Endothelial cell (in vitro differentiated cells): ENCODE measurements around the gene PTRH1. TPM values are rescaled to one million over a fixed set of nuclear protein-coding genes. Genes with fewer than 3 reads are reported as not detected.
A peak's percentile ranks its signal among the peaks of the same experiment; 100 is the strongest.

Experiments
- DNase-seq: peaks from one replicate; pipeline ENCODE4 v3.0.0; 2021; ENCODE audit warnings: low spot score
- H3K27ac Mint-ChIP-seq: one replicate; pipeline ENCODE4 v1.8.0; 2021; ENCODE audit warnings: mixed read lengths, inconsistent platforms; ENCODE audit not compliant: unreplicated experiment
- H3K27me3 Mint-ChIP-seq: one replicate; pipeline ENCODE4 v1.8.0; 2021; ENCODE audit warnings: mild to moderate bottlenecking, moderate library complexity, mixed read lengths, inconsistent platforms; ENCODE audit not compliant: unreplicated experiment
- H3K36me3 Mint-ChIP-seq: one replicate; pipeline ENCODE4 v1.8.0; 2021; ENCODE audit warnings: mild to moderate bottlenecking, low read depth, mixed read lengths, inconsistent platforms; ENCODE audit not compliant: unreplicated experiment
- H3K4me1 Mint-ChIP-seq: one replicate; pipeline ENCODE4 v1.8.0; 2021; ENCODE audit warnings: mild to moderate bottlenecking, mixed read lengths, inconsistent platforms; ENCODE audit not compliant: unreplicated experiment
- H3K4me3 Mint-ChIP-seq: one replicate; pipeline ENCODE4 v1.8.0; 2021; ENCODE audit warnings: mild to moderate bottlenecking, mixed read lengths, inconsistent platforms; ENCODE audit not compliant: unreplicated experiment
- H3K9me3 Mint-ChIP-seq: one replicate; pipeline ENCODE4 v1.8.0; 2021; ENCODE audit warnings: mixed read lengths, inconsistent platforms; ENCODE audit not compliant: unreplicated experiment
- CTCF ChIP-seq: fragments of 200-600 bp; sonication (generic); IDR thresholded peaks from one replicate; pipeline ENCODE4 v1.5.0; 2021; ENCODE audit warnings: antibody characterized with exemption; ENCODE audit not compliant: unreplicated experiment
- total RNA-seq: library from RNA; stranded (reverse); fragmentation: NEBNext Ultra II Directional; extraction: Animal tissue kit (Norgen Biotek cat#: 25700); gene quantifications from one replicate; pipeline ENCODE4 v1.2.1, GENCODE V29; 2021; ENCODE audit not compliant: unreplicated experiment

PTRH1 gene
- total RNA-seq, 1 donor from 2014 or later: 15.3 TPM

- H3K4me3 Mint-ChIP-seq: no peak overlapping the region
- no peak for DNase-seq
- no peak overlapping the region for H3K27ac Mint-ChIP-seq
- peaks cover 18% of the 10 kb centered on the region for H3K27me3 Mint-ChIP-seq
- H3K36me3 Mint-ChIP-seq: no peaks in the 10 kb centered on the region
- H3K9me3 Mint-ChIP-seq: no peaks in the 10 kb centered on the region
- H3K4me1 Mint-ChIP-seq: peaks cover 16% of the 10 kb centered on the region
- TF ChIP-seq CTCF: no peak
Observed at GRCh38 chr9:127711226-127711701, 4.2 kb downstream of the PTRH1 start.

GRCh38 chr9:127710204-127710783 lies 5.2 kb downstream of the PTRH1 start:
- no peak overlapping the region for H3K27ac Mint-ChIP-seq
- no peak for TF ChIP-seq CTCF
- H3K4me3 Mint-ChIP-seq: no peak overlapping the region
- no peak for DNase-seq
- H3K4me1 Mint-ChIP-seq: peaks cover 19% of the 10 kb centered on the region
- H3K9me3 Mint-ChIP-seq: no peaks in the 10 kb centered on the region
- H3K36me3 Mint-ChIP-seq: no peaks in the 10 kb centered on the region
- H3K27me3 Mint-ChIP-seq: peaks cover 18% of the 10 kb centered on the region

- peaks cover 19% of the 10 kb centered on the region for H3K4me1 Mint-ChIP-seq
- peak overlapping the region; percentile 58 for H3K4me3 Mint-ChIP-seq
- no peak for TF ChIP-seq CTCF
- H3K27ac Mint-ChIP-seq: no peak overlapping the region
- no peak for DNase-seq
- H3K9me3 Mint-ChIP-seq: no peaks in the 10 kb centered on the region
- peaks cover 16% of the 10 kb centered on the region for H3K27me3 Mint-ChIP-seq
- no peaks in the 10 kb centered on the region for H3K36me3 Mint-ChIP-seq
Observed at GRCh38 chr9:127708952-127709587, 6.4 kb downstream of the PTRH1 start.

- Mint-ChIP-seq H3K9me3 (no peaks in the 10 kb centered on the region), H3K36me3 (no peaks in the 10 kb centered on the region), H3K27me3 (peaks cover 16% of the 10 kb centered on the region), H3K4me3 (no peak overlapping the region), H3K27ac (peak overlapping the region; percentile 72), H3K4me1 (peaks cover 19% of the 10 kb centered on the region)
- TF ChIP-seq CTCF: no peak
- no peak for DNase-seq
Observed at GRCh38 chr9:127707766-127708165, 7.7 kb downstream of the PTRH1 start.

- Mint-ChIP-seq H3K27ac (peak within 1 kb of the TSS; percentile 94), H3K4me3 (no peak within 1 kb of the TSS), H3K4me1 (peaks cover 19% of the 10 kb centered on the region), H3K9me3 (no peaks in the 10 kb centered on the region), H3K36me3 (no peaks in the 10 kb centered on the region), H3K27me3 (peaks cover 18% of the 10 kb centered on the region)
- DNase-seq: peak; percentile 64
- TF ChIP-seq CTCF: no peak
Observed at GRCh38 chr9:127706836-127707241, 8.6 kb downstream of the PTRH1 start, which contains the start of gene CFAP157. Gene CFAP157 (plus strand): TSS chr9:127706988. CDS start chr9:127707032, 44 bp downstream.
